Measurements from ENCODE around the gene AKAP13.

Gene AKAP13

DNA sequence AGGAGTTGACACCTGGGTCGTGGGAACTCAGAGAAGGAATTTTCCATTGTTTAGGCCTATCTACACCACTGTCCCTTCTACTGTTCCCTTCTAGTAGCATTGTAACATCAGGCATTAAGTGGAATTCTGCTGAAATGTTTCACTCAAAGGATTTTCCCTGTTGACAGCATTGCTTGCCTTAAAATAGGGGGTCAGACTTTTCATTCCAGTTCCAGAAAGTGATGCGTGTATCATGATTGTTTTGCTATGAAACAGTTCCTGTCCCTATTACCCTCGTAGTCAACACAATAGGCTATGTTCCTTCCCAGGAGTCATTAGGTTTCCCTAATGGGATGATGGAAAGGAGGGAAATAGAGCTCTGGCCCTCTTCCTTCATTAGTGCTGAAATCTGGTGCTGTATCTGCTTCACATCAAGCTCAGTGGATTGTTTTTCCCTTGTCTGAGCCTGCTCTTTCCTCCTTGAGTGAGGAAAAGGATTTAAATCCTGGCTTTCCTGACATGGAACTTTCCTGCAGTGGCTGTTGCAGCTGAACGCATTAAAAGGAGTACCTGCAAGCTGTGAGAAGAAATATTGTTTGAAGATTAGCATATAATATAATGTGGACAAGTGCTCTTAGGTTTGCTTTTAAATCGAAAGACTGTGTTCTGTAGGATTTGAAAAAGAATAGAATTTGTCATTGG lies 218.5 kb downstream of the AKAP13 start:
- no peak for DNase-seq (ENCODE audit: low spot score)

DNA sequence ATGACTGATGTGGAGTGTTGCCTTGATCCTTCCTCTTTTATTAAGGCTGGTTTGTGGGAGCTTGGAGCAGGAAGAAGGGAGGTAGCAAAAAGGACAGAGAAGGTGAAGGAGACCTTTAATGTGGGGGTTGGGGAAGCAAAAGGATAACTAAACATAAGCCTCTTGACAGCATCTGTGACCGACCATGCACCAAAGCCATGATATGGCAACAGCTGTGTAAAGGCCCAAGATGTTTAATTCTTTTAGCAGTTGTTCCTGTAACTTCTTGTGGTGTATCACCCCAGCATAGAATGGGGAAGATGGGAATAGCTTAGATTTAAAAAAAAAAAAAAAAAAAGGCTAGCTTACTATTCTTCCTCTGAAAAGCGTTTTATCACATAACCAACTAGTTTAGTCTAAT lies 219.6 kb downstream of the AKAP13 start:
- DNase-seq (ENCODE audit: low spot score) = no peak

DNA sequence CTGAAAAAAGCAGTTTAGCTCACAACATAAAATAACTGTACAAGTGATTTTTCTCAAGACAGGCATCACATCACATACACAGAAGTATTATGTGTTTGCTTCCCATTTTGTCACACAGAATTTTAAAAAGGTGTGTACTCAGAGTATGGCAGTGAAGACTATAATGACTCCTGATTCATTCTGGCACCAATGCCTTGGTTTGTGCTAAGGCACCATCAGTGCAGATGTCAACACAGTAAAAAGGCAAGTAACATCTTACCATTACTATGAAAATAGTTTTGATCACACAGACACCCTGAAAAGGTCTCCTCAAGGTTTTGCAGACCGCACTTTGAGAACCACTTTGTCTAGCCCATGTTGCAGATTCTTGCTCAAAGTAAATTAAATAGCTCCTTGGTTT lies 222.8 kb downstream of the AKAP13 start:
- no peak for DNase-seq (ENCODE audit: low spot score)

DNA sequence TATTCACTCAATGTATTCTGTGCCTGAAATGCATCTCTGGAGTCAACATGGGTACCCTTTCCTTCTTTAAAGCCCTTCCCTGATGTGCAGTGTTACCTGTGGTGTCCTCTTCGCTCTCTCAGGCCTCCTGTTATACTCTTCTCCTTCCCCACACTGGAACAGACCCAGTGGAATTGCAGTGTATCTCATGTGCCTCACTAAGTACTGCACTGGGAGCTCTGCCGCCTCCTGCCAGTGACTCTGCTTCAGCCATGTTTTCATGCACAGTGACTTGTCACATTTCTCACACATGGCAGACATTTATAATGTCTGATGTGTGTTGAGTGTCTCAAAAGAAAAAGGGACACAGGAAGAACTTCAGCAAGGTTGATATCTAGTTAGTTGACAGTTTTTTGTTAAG lies 223.3 kb downstream of the AKAP13 start:
- no peak for DNase-seq (ENCODE audit: low spot score)

DNA sequence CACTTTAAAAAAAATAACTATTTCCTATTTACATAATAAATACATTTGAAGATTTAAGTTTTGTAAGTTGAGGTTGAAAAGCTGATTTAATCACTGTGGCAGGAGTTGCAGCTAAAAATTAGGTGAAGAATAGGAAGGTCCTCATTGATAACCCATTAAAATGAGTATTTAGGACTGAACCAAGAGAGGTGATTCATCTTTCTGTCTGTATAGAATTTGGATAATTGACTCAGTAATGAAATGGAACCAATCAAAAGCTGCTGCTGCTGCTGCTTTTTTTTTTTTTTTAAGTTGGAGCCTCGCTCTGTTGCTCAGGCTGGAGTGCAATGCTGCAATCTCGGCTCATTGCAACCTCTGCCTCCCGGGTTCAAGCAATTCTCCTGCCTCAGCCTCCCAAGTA lies 223.8 kb downstream of the AKAP13 start:
- DNase-seq (ENCODE audit: low spot score) = no peak

DNA sequence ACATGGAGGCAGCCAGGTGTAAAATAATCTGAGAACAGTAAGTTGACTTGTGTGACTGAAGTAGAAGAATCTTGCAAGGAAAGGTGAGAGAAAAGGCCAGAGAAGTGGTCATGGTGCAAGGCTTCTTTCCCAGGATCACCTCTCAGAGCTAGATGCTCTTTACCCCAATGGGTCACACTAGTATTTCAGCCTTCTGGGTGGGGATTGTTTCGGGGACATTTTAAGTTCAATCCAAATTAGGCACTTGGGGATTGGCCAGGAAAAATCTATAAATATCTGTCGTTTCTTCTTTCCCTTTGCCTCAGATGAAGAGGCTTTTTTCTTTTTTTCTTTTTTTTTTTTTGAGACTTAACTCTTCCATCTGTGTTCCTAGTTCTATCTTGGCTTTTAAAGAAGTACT lies 226.3 kb downstream of the AKAP13 start:
- DNase-seq (ENCODE audit: low spot score) = no peak

DNA sequence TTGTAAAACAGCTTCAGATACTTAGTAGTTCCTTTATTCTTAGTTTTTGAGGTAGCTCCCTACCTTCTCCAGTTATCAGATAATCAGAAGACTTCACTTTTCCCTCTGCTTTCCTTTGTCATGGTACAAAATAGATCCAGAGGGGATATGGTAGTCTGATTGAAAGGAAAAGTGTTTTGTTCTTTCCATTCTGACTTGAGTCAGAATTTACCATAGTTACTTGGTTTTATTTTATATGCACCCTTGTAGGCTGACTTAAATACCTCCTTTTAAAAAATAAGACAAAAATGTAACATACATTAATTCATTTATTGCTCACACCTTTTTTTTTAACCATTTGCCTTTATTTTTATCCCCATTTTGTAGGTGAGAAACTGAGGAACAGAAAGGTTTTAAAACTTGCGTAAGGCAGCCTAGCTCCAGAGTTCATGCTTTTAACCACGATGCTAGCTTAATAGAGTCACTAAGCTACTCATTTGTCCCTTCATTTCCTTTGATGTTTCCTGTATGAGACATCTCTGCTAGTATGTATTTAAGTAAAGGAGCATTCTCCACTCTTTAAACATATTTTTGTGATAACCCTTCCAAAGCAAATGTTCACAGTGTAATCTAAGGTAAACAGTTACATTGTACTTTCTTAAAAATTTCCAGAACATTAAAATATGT lies 226.9 kb downstream of the AKAP13 start:
- DNase-seq (ENCODE audit: low spot score) = no peak

DNA sequence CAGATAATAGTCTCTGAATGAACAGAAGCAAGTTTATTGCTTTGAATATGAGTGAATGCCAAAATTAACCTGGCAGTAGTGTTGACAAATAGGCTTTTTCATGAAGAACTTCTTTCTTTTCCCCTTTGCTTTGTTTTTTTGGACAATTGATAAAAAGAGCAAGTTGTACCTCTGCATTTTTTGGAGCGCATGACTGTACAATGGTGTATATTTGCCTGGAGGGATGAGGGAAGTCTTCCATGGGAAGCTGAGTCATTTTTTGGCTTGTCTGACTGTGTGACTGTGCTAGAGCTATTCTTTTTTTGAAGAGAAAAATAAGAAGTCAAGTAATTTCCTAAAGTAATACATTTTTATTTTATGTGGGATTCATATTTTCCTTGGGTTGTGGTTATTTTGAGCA lies 227.4 kb downstream of the AKAP13 start:
- DNase-seq (ENCODE audit: low spot score) = peak; percentile 38

DNA sequence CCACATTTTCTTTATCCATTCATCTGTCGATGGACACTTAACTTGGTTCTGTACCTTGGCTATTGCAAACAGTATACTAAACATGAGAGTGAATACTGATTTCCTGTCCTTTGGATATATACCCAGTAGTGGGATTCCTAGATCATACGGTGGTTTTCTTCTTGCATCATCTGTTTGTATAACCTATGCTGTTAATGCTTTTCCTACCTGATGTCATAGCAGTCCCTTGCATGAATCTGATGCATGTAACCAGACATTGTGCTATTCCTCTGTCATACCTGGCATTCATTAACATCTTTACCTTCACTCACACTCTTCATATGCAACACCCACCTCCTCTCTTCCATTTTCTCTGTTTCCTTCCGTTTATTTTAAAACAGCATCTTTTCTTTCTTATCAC lies 229.1 kb downstream of the AKAP13 start:
- no peak for DNase-seq (ENCODE audit: low spot score)

DNA sequence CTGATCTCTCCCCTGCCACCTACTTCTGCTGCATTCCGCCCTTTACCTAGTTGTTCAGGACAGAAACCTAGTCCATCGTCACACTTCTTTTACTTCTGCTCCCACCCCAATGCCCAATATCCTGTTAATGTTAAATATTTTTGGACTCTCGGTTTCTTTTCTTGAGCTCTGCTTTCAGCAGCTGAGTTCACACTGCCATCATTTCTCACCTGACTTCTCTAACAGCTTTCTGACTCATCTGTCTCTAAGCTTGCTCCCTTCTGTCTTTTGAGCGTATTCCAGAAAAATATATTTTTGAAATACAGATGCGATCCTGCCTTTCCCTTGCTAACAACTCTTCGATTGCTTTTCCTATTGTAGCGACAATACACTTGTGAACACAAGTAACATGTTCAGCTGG lies 231.0 kb downstream of the AKAP13 start:
- no peak for DNase-seq (ENCODE audit: low spot score)

DNA sequence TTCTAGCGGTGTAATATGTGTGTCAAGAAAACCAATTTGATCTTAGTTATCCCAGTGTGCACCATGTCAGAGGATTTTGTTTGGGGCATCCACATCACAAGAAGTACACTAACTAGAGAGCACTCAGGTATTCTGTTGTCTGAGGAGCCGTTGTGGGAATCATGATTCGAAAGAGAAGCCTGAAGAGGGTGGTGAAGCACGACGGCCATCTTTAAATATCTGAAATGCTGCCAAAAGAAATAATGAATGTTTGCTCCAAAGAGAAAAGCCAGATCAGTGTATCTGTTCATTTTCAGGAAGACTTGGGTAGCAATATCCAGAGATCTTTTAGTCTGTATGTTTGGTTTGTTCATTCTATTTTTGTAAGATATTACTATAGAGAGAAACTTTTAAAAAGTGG lies 233.7 kb downstream of the AKAP13 start:
- DNase-seq (ENCODE audit: low spot score) = no peak

DNA sequence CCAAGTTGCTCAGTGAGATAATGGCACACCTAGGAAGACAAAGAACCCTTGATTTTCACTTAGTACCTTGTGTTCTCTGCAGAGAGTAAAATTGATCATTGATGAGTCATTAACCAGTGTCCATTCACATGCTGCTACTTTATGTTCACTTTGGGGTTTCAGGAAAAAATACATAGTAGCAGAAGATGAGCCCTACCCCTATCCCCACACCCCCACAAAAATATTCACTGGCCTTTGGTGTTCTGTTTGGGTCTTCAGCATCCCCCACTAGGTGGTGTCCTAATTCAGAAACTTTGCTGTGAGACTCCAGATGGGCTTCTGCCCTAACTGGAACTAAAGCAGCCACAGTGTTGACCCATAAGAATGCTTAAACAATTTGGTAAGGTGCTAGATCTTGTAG lies 235.5 kb downstream of the AKAP13 start:
- DNase-seq (ENCODE audit: low spot score) = no peak

DNA sequence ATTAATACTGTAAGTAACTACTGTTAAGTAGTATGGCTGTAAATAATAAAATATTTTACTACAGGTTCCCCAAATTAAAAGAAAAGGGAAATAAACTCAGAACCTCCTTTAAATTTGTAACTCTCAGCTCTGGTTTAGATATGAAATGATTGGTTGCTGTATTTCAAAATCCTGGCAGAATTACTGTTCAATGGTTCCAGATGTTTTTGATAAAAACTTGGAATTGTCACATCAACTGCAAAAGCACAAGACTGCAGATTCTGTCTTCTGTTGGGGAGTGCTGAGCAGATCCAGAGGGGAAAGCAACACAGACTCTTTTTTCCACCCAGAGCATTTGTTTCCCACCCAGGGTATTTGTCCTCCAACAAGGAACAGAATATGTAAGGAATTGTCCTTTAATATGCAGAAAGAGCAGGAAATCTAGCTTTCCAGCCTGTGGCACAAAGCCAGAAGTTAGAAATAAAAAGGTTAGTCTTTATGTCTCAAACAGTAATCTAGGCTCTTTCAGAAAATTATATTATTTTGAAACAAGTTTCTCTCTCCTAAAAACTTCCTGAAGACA lies 236.2 kb downstream of the AKAP13 start:
- no peak for DNase-seq (ENCODE audit: low spot score)

DNA sequence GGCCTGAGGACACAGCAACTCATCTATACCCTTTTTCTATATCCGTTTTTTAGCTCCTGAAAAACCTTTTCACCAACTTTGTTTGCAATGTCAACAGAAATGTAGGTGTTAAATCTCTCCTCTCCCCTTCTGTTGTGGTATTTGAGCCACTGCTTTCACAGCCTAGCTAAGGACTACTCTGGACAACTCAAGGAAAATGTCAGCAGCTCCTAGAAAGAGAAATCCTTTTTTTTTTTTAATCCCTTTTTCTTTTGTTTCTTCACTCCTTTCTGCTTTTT lies 237.8 kb downstream of the AKAP13 start:
- no peak for DNase-seq (ENCODE audit: low spot score)

DNA sequence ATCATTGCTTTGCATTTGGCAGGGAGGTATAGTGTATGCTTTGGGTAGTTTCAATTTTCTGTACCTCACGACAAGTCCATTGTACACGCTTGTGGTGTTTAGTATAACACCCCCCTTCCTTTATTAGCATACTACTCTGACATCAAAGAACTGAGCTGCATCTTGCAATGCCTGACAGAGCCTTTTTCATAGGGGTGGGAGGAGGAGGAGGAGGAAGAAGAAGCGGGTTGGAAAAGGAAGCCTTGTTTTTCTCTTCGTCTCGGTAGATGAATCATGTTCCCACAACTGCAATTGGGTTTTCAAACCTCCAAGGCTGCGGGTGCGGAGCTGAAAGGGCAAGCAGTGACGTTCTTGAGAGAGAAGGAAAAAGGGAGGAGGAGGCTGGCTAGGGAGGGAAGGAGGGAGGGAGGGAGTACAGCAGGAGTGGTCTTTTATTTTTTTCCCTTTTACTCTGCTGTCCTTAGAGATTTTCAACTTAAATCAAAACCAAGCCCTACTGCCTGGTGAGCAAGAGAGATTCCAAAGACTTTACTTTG lies 238.6 kb downstream of the AKAP13 start:
- peak; percentile 57 for DNase-seq (ENCODE audit: low spot score)

DNA sequence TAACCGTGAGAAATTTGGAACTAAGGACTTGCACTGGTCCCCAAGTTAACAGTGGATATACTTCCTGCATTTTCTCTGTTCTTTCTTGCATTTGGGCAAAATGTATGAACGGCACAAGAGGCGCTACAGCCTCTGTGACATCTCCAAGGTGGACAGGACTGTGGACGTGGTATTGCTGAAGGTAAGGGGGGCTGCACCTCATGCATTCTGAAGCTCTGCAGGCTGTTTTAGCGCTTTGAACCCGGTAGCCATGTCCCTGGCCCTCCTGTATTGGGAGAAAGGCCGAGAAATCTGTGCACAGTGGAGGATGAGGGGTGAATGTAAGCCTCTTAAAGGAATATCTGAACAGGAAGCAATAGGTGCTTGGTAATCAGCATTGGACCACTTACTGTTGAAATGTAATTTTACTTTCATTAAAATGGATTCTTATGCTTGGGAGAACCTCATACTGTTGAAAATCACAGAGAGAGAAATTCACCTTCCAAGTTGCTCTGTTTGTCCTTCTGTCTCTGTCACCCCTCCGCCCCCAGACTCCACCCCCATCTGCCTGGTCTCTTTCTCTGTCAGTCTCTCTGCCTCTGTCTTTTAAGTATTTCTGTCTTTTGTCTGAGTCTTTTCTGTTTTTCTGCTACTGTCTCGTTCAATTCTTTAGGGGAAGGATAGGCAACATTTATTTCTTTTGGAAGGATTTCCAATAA lies 239.7 kb downstream of the AKAP13 start:
- DNase-seq (ENCODE audit: low spot score) = no peak

DNA sequence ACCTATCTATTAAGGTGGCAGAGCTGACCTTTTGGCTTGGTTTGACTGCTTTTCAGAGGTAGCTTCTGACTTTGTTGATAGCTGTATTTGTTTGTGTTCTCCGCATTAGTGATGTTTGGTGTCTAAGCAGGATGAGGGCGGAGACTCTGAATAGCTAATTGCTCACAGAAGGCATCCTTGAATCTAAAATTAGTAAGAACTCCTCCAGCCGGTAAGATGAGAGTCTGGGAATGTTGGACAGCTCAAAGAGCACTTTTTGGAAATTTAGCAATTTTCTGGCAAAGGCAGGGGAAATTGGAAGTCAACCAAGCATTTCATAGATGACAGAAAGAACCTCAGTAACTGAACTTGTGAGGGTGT lies 240.3 kb downstream of the AKAP13 start:
- no peak for DNase-seq (ENCODE audit: low spot score)

DNA sequence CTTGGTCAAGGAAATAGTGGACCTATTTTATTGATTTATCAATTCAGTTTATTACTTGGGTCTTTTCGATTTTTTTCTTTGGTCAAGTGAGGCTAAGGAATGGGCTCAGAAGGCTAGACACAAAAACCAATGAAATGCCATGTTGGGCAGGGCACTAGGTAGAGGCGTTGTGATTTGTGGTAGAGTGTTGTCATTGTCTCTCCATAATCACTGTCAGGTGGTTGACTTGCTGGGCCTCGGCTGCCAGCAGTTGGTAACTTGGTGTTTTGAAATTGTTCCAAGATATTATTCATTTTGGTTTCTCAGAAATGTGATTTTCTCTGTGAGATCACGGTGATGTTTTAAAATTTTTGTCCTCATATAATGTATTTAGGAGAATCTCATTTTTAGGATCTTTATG lies 240.7 kb downstream of the AKAP13 start:
- DNase-seq (ENCODE audit: low spot score) = no peak

DNA sequence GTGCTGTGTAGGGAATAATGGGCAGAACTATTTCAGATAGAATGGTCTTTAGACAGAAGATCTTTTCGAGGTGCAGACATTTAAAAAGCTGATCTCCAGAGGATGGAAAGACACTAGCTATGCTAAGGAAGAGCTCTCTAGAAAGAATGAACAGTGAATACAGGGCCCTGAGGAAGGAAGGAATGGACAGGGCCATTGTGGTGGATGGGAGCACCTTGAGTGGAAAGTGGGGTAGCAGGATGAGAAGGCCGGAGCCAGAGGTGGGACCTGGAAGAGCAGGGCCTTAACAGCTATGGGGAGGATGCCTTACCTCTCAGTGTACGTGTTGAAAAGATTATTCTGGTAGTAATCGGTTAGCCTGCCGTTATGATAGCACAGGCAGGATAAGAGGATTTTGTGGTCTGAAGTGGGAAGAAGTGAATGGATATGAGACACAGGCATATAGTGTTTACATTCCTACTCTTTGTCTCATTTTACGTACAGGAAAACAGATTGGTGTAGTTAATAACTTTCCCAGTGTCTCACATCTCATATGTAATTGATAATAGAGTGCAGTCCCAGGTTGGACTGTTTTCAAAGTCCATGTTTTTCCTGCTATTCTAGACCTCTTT lies 241.9 kb downstream of the AKAP13 start:
- no peak for DNase-seq (ENCODE audit: low spot score)

DNA sequence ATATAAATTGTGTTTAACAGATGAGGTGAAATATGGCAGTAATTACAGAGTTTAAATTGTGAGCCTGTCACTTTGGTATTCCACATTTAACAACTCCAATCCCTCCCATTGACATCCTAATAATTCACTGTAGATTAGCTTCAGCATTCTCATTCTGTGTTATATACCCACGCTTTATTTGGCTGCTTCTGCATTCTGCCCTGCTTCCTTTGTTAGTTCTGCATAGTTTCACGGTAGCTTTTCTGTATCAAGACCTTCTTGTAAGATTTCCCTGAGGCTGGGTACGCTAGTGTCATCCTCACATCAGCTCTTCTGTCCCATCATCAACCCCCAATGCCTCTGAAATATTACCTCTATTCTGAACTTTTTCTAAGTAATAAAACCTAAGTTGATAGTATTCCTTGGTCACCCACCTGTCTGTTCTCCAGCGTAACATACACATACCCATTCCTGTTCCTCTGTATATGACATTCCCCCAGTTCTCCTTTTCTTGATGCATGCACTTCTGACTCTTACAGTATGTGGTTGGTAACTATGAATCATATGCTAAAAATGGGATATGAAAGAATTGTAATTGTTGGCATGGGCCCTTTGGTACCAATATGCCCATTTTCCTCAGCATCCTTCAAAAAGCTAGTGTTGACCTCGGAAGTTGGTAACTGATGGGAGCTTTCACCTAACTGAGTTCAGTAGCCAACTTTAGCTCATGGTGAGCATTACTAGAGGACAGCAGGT lies 243.1 kb downstream of the AKAP13 start:
- DNase-seq (ENCODE audit: low spot score) = no peak

DNA sequence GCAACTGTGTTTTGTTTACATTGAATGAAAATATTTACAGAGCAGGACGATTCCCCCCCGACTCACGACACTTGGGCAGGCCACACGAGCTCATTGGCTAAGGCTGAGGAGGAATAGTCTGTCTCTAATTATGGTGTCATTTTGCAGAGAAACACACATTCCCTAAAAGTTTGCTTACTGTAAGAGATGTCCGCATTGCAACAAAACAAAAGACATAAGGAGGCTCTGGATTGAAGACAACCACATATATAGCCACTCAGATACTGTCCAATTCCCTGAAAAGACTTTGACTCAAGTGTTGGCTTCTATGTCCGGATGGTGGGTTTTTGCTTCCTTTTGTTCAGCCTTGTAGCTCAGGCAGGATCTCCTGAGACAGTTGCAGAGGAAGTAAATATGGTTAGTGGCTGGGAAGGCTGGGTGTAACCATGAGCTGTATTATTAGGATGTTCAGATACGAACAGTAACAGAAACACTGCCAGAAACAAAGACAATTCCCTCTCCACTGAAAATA lies 243.9 kb downstream of the AKAP13 start:
- DNase-seq (ENCODE audit: low spot score) = no peak

Measured in hepatic stellate cell (primary cell).